GM19467 (cell line): Measurements from ENCODE around the gene RASGRF1.

Source experiments
- ATAC-seq: cut with Tn5 transposase; IDR thresholded peaks from one replicate; pipeline ENCODE4 v1.9.1; 2021; ENCODE audit warnings: mild to moderate bottlenecking, moderate library complexity; ENCODE audit not compliant: unreplicated experiment

The RASGRF1 gene

GRCh38 chr15:78974272-78974918 lies 116.2 kb downstream of the RASGRF1 start:
- ATAC-seq = no peak

- no peak for ATAC-seq
Observed at GRCh38 chr15:78969687-78970349, 120.8 kb downstream of the RASGRF1 start.

- ATAC-seq = no peak
Observed at GRCh38 chr15:78968539-78969271, 121.9 kb downstream of the RASGRF1 start.

GRCh38 chr15:78968114-78968513 lies 122.5 kb downstream of the RASGRF1 start:
- ATAC-seq = no peak

- ATAC-seq = no peak
Observed at GRCh38 chr15:78960308-78960707, 130.3 kb downstream of the RASGRF1 start.

- ATAC-seq = no peak
Observed at GRCh38 chr15:78959360-78959759, 131.2 kb downstream of the RASGRF1 start.

- no peak for ATAC-seq
Observed at GRCh38 chr15:78957416-78958093, 133.0 kb downstream of the RASGRF1 start.

- ATAC-seq = no peak
Observed at GRCh38 chr15:78956937-78957336, 133.6 kb downstream of the RASGRF1 start.

- ATAC-seq = no peak
Observed at GRCh38 chr15:78955355-78955754, 135.2 kb downstream of the RASGRF1 start.

- no peak for ATAC-seq
Observed at GRCh38 chr15:78951841-78952238, 138.7 kb downstream of the RASGRF1 start.

GRCh38 chr15:78950902-78951840 lies 139.4 kb downstream of the RASGRF1 start:
- ATAC-seq = no peak

- no peak for ATAC-seq
Observed at GRCh38 chr15:78950343-78950742, 140.2 kb downstream of the RASGRF1 start.

GRCh38 chr15:78949461-78949860 lies 141.1 kb downstream of the RASGRF1 start:
- no peak for ATAC-seq

GRCh38 chr15:78947506-78947905 lies 143.1 kb downstream of the RASGRF1 start:
- ATAC-seq = no peak

- ATAC-seq = no peak
Observed at GRCh38 chr15:78946493-78946892, 144.1 kb downstream of the RASGRF1 start.

GRCh38 chr15:78944669-78945407 lies 145.7 kb downstream of the RASGRF1 start, which contains the start of gene CTSH:
Gene CTSH (minus strand): TSS chr15:78945046. CDS start chr15:78944981, 65 bp downstream.
- ATAC-seq = peak; percentile 54

- ATAC-seq = peak; percentile 23
Observed at GRCh38 chr15:78944202-78944625, 146.4 kb downstream of the RASGRF1 start.

GRCh38 chr15:78943692-78944091 lies 146.9 kb downstream of the RASGRF1 start:
- ATAC-seq = no peak

GRCh38 chr15:78942741-78943140 lies 147.8 kb downstream of the RASGRF1 start:
- ATAC-seq = no peak
